Stimulated activated CD8-positive, alpha-beta memory T cell treated with anti-CD3 and anti-CD28 coated beads, Interleukin-4, amount 100 ng/mL, for 1 hour (primary cell): ENCODE results near the gene RTL5.

Source experiments
- DNase-seq, 2 donors: peaks; one replicate each; pipeline ENCODE4 v3.0.0-alpha.2; 2020; ENCODE audit warnings: low read depth in 2 of 2, low spot score in 1 of 2

The RTL5 gene

DNA sequence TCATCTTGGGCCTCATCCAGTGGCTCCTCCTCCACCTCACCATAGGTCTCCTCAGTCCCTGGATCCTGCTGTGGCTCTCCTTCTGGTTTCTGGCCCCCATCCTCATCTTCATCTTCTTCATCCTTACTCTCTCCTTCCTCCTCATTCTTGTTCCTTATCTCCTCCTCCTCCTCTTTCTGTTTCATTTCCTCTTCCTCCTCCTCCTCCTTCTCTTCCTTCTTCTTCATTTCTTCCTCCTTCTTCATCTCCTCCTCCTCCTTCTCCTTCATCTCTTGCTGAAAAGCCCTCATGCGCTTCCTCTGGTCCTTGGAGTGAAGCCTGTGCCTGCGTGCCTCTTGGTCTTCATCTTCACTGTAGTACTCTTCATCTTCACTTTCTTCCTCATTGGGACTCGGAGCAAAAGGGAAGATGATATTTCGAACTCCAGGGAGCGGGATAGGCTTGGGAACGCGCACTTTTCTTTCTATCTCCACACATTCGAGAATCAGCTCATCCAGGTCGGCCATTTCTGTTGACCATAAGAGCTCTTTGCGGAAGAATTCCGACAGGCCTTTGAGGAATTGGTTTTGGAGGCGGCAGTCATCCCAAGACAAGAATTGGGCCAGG lies 1.5 kb downstream of the RTL5 start:
- DNase-seq = no peak

DNA sequence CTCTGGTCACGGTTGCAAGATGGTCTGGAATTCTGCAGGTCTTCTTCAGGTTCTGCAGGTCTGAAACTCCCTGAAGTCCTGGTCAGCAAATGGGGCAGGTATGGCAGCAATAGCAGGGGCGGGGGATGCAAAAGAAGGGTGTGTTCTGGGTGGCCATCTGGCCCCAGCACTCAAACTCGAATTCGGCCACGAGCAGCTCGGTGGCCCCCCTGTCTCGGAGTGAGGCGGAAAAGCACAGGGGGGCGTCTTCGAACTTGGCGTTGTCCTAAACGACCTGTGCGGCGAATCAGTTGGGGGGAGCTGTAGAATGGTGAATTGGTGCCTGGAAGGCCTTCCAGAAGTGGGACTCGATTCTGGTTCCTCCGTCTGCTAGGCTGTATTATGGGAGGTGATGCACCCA lies 2.1 kb downstream of the RTL5 start:
- no peak for DNase-seq

DNA sequence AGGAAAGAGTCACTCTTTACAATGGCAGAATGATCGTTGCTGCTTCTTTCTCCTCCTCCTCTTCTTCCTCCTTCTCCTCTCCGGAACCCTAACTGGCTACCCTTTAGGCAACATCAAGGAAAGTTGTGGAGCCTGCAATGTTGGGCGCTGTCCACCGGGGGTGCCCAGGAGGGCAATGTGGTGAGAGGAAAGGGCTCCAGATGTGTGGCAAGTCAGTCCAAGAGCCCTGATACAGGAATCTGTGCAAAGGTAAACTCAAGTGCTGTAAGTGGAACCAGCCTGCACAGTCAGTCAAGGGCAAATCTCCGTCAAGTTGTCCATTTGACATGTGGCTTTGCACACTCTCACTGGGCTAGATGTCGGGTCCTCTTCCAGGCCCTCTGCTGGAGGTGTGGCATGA lies 2.8 kb downstream of the RTL5 start:
- no peak for DNase-seq

DNA sequence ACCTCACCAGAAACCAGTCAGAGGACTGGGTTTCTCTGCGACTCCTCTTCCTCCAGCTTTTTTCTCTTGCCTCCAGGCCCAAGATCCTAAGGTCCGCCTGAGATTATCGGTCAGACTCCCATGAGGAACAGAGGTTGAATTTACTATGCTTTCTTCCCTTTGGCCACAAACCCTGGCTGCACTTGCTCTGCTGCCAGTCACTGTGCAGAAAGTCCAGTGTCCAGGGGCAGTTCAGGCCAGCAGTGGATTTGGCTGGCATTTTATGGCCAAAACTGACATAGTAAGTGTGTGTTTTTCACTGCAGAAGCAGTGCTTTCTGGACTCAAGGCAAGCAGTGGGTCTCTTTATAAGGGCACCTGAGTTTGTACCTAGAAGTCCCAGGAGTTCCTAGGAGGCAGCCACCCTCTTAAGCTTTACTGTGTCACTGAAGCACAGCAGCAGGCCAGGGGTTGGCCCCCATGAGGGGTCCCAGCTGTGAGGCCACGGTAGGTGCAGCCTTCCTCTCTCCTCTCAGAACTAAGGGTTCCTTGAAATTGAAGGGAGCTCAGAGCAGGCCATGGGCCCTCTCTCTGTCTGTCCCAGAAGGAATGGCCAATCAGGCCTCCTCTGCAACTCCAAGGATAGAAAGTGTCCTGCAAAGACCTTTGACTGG lies 3.4 kb downstream of the RTL5 start:
- DNase-seq = no peak

DNA sequence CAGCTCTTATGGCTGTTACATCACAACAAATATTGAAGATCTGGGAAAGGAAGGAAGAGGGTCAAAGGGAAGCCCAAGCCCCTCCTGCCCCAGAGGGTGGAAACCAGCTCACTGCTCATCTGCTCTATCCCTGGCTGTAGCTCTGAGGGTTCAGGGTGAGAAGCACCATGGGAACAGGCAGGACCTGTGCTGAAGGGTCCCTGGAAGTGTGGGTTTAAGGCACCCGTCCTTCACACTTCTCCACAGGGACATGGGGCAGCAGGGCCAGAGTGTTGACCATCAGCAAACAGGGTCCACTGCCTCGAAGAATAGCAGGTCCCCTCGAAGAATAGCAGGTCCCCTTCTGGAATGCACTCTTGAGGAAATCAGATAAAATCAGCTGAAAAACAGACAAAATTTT lies 4.4 kb downstream of the RTL5 start:
- DNase-seq = no peak

DNA sequence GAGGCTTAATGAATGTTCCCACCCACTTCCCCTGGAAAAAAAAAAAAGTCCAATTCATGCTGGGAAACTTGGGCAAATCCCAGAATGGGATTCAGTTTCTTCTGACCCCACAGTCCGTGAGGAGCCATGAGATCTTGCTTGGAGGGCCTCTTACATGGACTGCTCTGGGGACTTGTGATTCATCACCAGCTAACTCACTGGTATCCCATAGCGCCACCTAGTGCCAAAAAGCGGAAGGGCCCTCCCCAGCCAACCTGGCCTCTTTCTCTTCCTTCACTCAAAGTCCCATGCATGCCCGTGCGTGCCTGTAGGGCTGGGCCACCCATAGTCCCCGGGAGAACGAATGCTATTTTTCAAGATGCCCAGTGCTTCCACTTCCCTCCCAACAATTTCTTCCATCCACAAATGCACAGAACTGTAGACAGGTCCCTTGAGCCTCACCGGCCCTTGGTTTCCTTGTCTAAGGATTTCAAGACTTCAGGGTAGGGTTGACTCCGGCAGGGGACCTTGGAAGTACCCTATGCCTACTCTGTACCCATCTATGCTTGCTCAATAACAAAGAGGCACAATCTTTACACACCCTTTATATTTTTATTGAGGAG lies 5.1 kb downstream of the RTL5 start:
- DNase-seq = peak; percentile 68 to 71

DNA sequence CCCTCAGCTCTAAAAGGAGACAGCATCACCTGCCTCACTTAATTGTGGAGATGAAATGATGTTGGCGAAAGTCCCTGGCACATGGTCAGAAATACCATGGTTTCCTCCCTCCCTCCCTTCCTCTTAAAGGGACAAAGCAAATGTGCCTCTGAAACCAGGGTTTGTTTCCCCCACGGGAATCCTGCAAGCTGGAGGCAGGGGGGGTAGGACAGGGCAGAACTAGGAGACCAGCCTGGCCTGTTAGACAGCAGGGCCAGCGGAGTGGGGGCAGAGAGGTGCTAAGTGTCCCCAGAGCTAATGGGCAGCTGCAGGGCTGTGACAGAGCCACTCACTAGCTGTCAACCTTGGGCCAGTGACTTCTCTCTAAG lies 5.7 kb downstream of the RTL5 start:
- DNase-seq = no peak

DNA sequence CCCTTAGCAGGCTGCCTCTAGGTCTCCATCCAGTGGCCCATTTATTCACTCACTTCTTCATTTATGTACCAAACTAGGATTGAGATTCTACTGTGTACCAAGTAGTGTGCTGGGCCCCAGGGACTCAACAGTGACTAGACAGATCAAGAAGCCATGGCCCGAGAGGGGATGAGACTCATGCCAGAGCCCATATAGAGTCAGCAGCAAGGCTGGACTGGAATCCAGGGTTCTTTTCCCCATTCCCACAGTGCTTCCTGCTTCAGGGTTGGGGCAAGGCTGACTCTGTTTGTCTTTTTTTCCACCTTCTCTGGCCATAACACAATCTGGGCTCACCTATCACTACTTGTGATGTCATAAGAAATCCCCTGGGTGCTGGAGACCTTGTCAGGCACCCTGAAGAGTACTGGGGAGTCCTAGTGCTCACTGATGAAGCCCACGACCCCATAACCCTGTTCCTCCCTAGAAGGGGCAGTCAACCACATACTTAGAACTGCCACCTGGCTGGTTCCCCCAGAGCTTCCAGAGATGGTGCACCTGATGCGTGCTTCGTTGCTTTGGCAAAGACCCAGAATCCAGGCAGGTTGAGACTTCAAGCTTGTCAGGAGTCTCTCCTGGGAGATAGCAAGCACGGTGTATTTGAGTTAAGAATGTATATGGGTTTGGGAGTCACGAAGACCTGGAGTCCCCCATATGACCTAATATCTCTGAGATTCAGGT lies 6.2 kb downstream of the RTL5 start:
- no peak for DNase-seq

DNA sequence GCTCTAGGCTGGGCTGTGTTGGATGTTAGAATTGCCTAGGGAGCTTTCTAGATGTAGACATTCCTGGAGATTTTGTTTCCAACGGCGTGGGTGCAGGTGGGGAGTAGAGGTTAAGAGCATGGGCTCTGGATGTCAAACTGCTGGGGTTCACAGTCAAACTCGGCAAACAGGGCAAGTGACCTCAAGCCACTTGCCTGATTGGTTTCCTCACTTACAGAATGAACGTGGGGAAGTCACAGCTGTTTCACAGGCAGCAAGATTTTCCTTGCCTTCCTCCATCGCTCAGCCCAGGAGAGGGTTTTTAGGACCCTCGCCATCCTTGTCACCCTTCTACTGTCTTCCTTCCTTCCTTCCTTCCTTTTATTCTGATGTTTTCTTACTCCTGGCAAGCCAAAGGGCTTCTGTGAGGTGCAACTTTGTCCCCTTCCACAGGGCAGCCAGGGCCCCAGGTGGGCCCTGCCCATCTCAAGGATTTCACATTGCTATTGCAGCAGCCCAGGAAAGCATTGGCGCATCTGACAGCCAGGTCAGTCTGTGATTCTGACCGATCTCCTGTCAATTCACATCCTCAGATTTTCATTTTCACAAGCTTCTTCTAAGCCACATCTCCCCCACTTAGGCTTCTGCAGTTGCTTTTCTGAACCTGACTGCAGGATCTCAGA lies 7.0 kb downstream of the RTL5 start:
- DNase-seq = no peak

DNA sequence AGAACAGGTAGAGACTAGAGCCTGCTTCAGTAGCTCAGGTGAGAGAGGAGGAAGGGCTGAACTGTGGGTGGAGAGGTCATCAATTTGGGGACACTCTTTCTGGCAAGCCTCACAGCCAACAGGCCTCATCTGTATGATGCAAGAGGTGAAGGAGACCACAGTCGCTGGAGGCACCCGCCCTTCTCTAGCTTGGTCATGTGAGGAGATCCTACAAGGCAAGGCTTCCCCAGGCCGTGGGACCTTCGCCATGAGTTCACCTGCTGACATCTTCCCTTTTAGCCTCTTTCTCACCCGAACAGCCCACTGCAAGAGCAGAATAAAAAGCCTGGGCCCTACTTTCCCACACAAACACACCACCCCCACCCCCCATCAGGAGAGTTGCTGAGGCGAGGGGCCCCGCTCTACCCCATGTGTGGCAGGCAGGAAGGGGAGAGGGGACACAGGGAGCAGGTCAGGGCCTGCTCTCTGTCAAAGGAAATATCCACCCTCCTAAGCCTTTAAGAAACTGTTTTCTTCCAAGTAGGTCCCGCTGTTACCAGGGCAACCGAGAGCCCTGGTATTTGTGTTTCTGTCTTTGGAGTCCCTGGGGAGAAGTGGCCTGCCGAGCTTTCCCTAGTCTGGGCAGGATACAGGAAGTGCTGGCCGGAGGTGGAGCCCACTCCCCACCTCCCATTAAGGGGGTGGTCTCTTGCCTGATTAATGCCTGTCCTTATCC lies 8.1 kb downstream of the RTL5 start:
- no peak for DNase-seq

DNA sequence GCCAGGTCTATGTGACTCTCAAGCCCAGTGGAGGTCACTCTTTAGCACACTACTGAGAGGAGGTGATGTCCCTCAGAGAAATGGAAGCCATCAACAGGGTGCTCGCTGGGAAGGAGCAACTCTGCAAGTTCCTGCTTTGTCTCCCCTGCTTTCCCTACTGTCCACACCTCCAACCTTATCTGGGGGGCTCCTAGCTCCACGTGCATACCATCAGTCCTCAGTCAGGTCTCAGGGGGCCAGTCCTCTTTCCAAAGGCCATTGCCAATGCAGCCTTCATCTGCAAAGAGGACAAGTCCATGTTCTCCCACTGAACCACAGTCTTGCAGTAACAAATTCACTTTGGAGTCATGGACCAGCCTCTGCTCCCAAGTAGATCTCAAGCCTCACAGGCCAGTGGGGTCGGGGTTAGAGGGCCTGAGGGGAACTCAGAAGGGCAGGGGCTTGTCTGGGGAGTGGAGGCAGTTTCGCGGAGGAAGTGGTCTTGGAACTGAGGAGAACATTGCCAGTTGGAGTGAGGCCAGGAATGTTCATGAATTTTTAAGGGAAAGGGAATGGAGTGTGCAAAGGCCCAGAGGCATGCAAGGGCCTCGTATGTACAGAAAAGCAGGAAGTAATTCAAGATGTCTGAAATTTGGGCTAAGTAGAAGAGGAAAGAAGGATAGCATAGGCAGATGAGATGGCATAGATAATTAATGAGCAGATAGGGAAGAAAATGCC lies 8.9 kb downstream of the RTL5 start:
- no peak for DNase-seq

DNA sequence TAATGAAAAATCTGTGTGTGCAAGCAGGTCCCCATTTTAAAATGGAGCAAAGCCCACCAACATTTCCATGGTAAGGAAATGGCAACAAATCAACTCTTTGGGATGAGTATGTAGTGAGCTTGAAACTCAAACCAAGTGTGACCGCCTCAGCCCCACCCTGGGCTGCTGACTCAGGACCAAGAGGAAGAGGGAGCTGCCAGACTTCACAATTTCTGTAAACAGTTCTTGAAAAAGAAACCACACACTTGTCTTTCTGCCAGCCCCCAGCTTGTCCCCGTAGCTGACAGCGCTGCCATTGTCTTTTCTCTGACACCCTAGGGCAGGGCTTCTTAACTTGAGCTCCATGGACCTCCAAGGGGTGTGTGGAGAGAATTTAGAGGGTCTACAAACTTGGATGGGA lies 10.3 kb downstream of the RTL5 start:
- DNase-seq = peak in 1 of 2 donors; percentile 18

DNA sequence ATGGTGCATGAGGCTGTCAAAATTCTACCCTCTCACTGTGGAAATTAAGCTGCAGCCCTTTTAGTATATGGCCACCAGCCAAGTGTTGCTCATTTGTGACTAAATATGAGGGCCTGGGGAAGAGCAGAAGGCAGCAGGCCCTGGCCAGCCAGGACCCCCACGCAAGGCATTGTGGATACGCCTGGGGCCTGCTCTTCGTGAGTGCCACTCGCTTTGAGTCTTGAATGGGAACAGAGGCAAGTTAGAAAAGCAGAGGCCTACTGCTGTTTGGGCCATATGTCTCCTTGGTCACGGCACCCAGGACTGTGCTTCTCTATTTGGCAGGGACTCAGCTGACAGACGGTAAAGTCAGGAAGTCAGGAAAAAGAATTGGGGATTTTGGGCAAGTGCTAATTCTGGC lies 10.9 kb downstream of the RTL5 start:
- no peak for DNase-seq

DNA sequence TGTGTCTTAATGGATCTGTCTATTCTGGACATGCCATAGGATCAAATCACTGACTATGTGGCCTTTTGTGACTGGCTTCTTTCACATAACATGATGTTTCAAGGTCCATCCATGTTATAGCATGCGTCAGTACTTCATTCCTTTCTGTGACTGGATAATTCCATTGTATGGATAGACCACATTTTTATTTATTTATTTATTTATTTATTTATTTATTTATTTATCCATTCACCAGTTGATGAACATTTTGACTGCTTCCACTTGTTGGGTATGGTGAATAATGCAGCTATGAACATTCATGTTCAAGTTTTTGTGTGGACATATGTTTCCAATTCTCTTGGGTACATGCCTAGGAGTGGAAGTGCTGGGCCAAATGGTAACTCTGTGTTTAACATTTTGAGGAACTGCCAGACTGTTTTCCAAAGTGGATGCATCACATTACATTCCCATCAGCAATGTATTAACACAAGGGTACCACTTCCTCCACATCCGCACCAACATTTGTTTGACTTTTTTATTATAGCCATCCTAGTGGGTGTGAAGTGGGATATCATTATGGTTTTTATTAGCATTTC lies 14.0 kb downstream of the RTL5 start:
- DNase-seq = no peak

DNA sequence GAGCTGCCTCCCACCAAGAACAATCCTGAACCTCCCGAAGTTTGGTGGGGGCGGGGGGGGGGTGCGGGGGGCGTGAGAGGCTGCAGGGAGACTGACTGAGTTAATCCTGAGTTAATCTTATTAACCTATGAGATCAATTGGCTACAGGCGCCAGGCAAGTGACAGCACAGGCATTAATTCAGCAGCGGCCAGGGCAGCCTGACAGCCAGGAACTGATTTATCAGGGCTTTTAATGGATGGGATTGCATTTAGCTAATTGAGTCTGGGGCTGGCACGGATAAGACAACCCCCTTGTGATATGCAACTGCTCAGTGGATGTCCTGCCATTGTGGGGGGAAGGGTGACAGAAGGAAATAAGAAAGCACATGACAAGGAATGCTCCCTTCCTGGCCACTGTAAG lies 16.3 kb downstream of the RTL5 start:
- DNase-seq = no peak

DNA sequence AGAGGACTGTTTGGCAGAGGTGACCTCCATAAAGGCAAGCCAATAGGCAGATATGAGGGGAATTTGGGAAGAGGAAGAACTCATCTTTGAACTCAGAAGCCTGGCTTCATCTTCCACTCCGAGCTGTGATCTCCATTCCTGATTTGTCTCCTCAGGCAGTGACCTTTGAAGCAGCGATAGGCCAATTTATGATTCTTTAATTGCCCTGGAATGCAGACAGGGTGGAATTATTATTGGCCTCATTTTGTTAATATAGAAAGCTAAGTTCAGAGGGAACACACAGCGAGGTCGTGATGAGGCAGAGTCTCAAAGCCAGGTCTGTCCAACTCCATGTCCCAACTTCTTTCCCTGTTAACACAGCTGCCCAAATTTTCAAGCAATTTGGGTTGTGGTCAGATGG lies 16.9 kb downstream of the RTL5 start:
- no peak for DNase-seq

DNA sequence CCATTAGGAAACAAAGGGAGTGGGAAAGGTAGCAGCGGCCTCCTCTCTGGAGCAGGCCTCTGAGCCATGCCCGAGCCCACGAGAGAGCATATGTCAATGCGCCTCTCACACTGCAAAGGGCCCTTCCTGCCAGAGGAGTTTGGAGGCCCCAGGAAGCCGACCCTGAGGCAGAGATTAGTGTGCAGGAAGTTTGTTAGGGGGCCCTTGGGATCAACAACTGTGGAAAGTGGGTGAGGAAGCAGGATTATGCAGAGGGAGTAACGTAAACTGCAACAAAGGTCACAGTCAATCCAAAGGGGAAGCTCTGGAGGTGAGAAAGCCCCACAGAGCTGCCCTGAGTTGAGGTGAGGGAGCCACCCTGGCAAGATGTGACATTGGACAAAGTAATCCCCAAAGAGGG lies 17.4 kb downstream of the RTL5 start:
- DNase-seq = no peak

DNA sequence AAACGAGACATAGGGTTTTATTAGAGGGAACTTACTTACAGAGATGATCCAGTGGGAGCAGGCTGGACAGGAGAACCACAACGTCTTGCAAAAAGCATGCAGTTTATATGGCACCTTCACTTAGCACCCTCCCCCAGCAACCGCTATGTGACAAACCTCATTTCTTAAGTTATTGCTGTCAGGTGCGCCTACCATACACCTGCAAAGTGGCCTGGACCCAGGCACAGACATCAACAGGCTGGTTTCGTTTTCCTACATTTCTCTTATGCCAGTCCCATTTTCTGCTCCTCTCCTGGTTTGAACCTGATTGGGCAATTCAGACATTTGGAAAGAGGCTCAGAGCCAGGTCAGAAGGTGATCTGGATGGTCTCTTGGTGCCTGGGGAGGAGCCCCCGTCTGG lies 18.3 kb downstream of the RTL5 start:
- no peak for DNase-seq

DNA sequence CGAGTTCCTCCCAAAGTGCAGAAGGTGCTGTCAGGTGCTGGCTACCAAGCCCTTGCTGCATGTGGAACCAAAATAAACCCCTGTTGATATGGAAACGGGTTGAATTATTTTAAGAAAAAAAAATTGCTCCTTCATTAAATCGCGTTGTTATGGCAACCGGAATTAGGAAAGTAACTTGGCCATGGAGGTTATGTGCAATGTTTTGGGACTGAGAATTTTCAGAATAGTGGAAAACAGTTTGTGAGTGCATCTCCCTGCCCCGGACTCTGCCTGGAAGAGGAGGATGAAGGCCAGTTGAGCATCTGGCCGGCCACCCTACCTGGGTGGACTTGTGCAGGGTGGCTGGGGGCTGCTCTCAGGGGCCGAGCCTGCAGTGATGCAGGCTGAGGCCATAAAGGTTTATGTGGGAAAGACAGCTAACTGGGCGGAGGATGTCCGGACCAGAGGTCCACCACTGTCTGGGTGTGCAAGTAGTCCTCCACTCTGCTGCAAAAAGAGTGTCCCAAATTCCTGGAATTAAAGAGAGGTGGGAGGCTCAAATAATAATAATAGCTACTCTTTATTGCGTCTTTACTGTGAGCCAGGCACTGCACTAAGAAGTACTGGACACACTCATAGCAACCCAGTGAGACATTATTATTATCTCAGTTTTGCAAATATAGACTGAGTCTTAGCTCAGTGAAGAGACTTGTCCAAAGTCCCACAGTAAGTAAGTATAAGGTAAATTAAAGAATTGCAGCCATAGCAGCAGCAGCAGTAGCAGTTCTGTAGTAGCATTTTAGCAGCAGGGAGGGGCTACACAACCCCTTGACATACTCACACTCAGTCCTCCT lies 20.6 kb downstream of the RTL5 start:
- DNase-seq = no peak
